Measurements from ENCODE around the gene TICRR.
A peak's percentile ranks its signal among the peaks of the same experiment; 100 is the strongest.

The TICRR gene

DNA sequence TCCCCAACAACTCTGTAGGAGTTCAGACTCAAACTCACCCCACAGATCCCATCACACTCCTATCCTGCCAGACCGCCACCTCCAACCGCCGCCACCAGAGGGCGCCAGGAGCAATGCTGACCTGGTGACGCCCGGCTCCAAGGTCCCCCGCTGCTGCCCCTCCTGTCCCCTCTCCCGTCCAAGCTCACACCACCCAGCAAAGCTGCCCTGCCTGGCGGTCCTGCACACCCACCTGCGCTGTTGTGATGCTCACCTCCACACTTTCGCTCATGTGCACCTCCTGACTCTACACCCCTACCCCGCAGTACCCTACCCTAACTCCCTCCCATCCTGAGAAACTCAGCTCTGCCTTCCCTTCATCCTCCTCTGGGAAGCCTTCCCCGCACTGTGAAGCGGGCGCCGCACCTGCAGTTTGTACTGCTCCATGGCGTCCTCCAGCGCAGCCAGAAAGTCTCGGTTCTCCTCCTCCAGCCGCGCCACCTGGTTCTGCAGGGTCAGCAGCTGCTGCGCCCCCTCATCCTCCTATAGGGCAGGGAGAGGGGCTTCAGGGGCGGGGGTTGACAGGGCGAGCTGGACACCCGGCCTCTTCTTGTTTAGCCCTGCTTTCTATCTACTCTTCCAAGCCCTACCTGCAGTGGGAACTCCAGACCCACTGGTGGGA lies 72.1 kb downstream of the TICRR start:
- DNase-seq (ENCODE audit: low read depth in 1 of 2, low spot score in 1 of 2) = peak; percentile 10 to 64
- Histone ChIP-seq H3K4me3 (replicated peaks; ENCODE audit: insufficient read depth, low read length) (no peak overlapping the region), H3K27ac (replicated peaks) (no peak overlapping the region), H3K27me3 (ENCODE audit: insufficient read depth, poor library complexity, severe bottlenecking) (no peaks in the 10 kb centered on the region)
- TF ChIP-seq, protein P1, sequence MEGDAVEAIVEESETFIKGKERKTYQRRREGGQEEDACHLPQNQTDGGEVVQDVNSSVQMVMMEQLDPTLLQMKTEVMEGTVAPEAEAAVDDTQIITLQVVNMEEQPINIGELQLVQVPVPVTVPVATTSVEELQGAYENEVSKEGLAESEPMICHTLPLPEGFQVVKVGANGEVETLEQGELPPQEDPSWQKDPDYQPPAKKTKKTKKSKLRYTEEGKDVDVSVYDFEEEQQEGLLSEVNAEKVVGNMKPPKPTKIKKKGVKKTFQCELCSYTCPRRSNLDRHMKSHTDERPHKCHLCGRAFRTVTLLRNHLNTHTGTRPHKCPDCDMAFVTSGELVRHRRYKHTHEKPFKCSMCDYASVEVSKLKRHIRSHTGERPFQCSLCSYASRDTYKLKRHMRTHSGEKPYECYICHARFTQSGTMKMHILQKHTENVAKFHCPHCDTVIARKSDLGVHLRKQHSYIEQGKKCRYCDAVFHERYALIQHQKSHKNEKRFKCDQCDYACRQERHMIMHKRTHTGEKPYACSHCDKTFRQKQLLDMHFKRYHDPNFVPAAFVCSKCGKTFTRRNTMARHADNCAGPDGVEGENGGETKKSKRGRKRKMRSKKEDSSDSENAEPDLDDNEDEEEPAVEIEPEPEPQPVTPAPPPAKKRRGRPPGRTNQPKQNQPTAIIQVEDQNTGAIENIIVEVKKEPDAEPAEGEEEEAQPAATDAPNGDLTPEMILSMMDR (IDR thresholded peaks at IDR 0.05; ENCODE audit: insufficient read depth, low read length) = peak; percentile 78
- no peak for TF ChIP-seq GABPA (IDR thresholded peaks at IDR 0.05; ENCODE audit: low read depth)

DNA sequence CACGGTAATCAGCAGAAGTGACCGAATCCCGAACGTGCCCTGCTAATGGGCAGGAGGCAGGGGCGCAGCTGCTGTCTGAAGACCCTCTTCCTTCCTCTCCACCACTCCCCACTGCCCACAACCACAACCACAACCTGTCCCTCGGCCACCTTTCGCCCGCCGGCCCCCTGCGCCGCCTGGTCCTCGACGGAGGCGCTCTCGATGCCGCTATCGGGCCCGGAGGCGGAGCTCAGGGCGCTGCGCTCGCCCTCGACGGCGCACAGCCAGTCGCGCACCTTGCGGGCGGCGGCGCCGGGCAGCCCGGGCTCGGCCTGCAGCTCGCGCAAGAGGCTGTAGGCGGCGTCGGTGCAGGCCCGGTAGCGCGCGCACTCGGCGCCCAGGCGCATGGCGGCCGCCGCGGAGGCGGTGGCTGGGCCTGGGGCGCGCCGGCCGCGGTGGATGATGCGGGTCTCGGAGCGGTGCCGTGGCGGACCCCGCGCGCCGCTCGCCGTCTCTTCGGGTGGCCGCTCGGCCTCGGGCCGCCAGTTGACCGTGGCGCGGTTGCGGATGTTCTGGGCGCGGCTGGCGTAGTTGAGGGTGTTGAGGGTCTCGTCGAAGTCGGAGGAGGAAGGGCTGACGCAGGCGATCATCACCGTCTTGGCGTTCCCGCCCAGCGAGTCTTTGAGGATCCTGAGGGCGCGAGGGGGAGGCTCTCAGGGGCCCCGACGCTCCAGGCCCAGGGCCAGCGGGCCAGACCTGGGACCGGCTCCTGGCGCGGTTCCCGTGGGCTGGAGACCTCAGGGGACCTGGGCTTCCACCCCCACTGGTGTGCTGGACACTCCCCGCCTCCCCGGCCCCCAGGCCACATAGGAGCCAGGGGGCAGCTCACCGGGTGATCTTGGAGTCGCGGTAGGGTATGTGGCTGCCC lies 73.1 kb downstream of the TICRR start:
- H3K27me3 ChIP-seq (ENCODE audit: insufficient read depth, poor library complexity, severe bottlenecking) = peaks cover 4% of the 10 kb centered on the region
- DNase-seq (ENCODE audit: low read depth in 1 of 2, low spot score in 1 of 2) = no peak
- TF ChIP-seq, protein P2, sequence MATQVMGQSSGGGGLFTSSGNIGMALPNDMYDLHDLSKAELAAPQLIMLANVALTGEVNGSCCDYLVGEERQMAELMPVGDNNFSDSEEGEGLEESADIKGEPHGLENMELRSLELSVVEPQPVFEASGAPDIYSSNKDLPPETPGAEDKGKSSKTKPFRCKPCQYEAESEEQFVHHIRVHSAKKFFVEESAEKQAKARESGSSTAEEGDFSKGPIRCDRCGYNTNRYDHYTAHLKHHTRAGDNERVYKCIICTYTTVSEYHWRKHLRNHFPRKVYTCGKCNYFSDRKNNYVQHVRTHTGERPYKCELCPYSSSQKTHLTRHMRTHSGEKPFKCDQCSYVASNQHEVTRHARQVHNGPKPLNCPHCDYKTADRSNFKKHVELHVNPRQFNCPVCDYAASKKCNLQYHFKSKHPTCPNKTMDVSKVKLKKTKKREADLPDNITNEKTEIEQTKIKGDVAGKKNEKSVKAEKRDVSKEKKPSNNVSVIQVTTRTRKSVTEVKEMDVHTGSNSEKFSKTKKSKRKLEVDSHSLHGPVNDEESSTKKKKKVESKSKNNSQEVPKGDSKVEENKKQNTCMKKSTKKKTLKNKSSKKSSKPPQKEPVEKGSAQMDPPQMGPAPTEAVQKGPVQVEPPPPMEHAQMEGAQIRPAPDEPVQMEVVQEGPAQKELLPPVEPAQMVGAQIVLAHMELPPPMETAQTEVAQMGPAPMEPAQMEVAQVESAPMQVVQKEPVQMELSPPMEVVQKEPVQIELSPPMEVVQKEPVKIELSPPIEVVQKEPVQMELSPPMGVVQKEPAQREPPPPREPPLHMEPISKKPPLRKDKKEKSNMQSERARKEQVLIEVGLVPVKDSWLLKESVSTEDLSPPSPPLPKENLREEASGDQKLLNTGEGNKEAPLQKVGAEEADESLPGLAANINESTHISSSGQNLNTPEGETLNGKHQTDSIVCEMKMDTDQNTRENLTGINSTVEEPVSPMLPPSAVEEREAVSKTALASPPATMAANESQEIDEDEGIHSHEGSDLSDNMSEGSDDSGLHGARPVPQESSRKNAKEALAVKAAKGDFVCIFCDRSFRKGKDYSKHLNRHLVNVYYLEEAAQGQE (IDR thresholded peaks at IDR 0.05; ENCODE audit: insufficient replicate concordance, low read depth) = no peak
- TF ChIP-seq, protein P1 (IDR thresholded peaks at IDR 0.05; ENCODE audit: insufficient read depth, low read length) = no peak
- no peak overlapping the region for H3K27ac ChIP-seq (replicated peaks)
- no peak overlapping the region for H3K4me3 ChIP-seq (replicated peaks; ENCODE audit: insufficient read depth, low read length)

DNA sequence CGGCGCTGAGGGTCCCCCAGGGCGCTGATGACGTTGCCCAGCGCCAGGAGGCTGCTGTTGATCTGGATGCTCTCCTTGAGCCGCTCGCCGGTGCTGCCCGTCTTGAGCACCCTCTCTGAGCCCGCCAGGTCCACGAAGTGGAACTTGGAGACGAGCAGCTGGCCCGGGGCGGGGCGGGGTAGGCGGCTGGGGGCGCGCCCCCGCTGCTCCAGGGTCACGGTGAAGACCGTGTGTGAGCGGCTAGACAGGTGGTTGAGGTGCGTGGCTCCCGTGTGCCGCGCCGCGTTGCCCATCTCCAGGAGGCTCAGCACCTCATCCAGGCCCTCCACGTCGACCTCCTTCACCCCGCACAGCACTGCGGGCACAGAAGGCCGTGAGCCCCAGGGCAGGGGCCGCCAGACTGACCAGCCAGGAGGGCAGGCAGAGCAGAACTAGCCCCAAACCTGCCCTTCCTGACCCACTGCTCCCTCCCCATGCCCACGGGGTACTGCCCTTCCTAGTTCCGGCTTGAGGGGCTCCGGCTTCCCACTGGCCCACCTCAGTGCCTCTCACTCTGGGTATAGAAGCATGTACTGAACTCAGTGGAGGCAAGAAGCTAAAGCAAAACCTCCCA lies 73.8 kb downstream of the TICRR start:
- DNase-seq (ENCODE audit: low read depth in 1 of 2, low spot score in 1 of 2) = no peak
- Histone ChIP-seq H3K27me3 (ENCODE audit: insufficient read depth, poor library complexity, severe bottlenecking) (peaks cover 8% of the 10 kb centered on the region), H3K27ac (replicated peaks) (no peak overlapping the region), H3K4me3 (replicated peaks; ENCODE audit: insufficient read depth, low read length) (no peak overlapping the region)
- no peak for TF ChIP-seq POLR2AphosphoS5 (IDR thresholded peaks at IDR 0.05; ENCODE audit: low read depth)
- TF ChIP-seq, protein P2 (IDR thresholded peaks at IDR 0.05; ENCODE audit: insufficient replicate concordance, low read depth) = no peak
- no peak for TF ChIP-seq SPI1 (IDR thresholded peaks at IDR 0.05; ENCODE audit: borderline replicate concordance, low read depth)
- TF ChIP-seq GABPA (IDR thresholded peaks at IDR 0.05; ENCODE audit: low read depth) = no peak
- TF ChIP-seq, protein P1 (IDR thresholded peaks at IDR 0.05; ENCODE audit: insufficient read depth, low read length) = no peak
